ENCODE data around the gene KAZN.

GRCh38 chr1:14925336-14926136, 327.1 kb downstream of the KAZN start:
- TF ChIP-seq SP1 (IDR thresholded peaks at IDR 0.05) (no peak), FOXA1 (IDR thresholded peaks at IDR 0.05) (no peak), FOXK2 (IDR thresholded peaks at IDR 0.05) (no peak), FOXM1 (IDR thresholded peaks at IDR 0.05; ENCODE audit: borderline replicate concordance) (no peak), L3MBTL2 (conservative IDR thresholded peaks at IDR 0.05) (no peak), ARNT (IDR thresholded peaks at IDR 0.05) (no peak)

Data from HEK293T (cell line).